Duodenal mucosa (tissue), 2 donors: ENCODE measurements around the gene SORT1.
"Not testable (repeated sequence)": the region's sequence is repeated elsewhere in the genome, so short reads cannot be mapped to it uniquely, and the experiment has no call there.

ENCODE experiments used
- H3K27ac ChIP-seq: one replicate; pipeline ENCODE4 v1.7.0; 2013; ENCODE audit warnings: low read depth, low read length
- H3K27me3 ChIP-seq, 2 donors: one replicate each; pipeline ENCODE4 v1.7.0; 2013; ENCODE audit warnings: low read length in 2 of 2, control low read depth in 1 of 2; ENCODE audit not compliant: insufficient read depth in 2 of 2, control insufficient read depth in 1 of 2
- H3K36me3 ChIP-seq, 2 donors: one replicate each; pipeline ENCODE4 v1.7.0; 2013; ENCODE audit warnings: low read length in 2 of 2, control low read depth in 1 of 2; ENCODE audit not compliant: insufficient read depth in 2 of 2, control insufficient read depth in 1 of 2
- H3K4me1 ChIP-seq, 2 donors: one replicate each; pipeline ENCODE4 v1.7.0; 2013; ENCODE audit warnings: low read length in 2 of 2, control low read depth in 1 of 2; ENCODE audit not compliant: insufficient read depth in 2 of 2, control insufficient read depth in 1 of 2
- H3K4me3 ChIP-seq, 2 donors: one replicate each; pipeline ENCODE4 v1.7.0; 2013; ENCODE audit warnings: low read length in 2 of 2, low read depth in 1 of 2
- H3K9ac ChIP-seq, 2 donors: one replicate each; pipeline ENCODE4 v1.7.0; 2013; ENCODE audit warnings: low read length in 2 of 2, low read depth in 1 of 2
- H3K9me3 ChIP-seq, 2 donors: one replicate each; pipeline ENCODE4 v1.7.0; 2013; ENCODE audit warnings: low read length in 2 of 2, control low read depth in 1 of 2; ENCODE audit not compliant: control insufficient read depth in 1 of 2

Gene SORT1

DNA sequence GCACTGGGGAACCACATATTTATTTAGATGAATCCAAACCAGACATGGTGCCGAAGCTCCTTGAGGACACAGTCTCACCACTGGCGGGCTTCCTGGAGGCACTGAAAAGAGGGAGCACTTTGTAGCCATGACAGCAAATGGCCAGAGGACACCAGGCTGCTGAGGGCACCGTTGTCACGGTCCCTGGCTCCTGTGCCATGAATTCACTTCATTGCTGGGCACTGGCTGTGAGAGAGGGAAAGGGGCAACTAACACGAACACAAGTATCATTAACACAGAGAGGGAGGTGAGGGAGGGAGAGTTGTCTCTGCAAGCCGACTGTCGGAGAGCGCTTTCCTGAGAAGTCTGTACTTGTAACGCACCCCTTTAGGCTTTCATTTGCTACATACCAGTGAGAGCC is 105.4 kb downstream of the SORT1 start:
- H3K9ac ChIP-seq = no peak overlapping the region
- no peak overlapping the region for H3K4me3 ChIP-seq
- H3K27me3 ChIP-seq = no peaks in the 10 kb centered on the region
- no peaks in the 10 kb centered on the region for H3K4me1 ChIP-seq
- H3K27ac ChIP-seq = no peak overlapping the region
- H3K9me3 ChIP-seq = no peaks in the 10 kb centered on the region
- no peaks in the 10 kb centered on the region for H3K36me3 ChIP-seq

DNA sequence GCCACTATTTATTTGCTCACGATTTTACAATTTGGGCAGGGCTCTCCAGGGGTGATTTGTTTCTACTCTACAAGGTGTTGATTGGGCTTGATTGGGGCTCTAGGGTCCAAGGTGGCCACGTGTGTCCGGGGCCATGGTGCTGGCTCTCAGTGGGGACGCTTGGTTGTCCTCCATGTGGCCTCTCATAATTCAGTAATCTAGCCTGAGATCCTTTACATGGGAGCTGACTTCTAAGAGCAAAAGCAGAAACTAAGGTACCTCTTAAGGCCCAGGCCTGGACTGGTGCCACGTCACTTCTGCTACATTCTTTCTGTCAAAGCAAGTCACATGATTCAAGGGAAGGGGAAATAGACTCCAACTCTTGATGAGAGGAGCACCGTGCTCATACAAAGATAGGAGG is 106.7 kb downstream of the SORT1 start:
- H3K4me1 ChIP-seq = no peaks in the 10 kb centered on the region
- H3K36me3 ChIP-seq = no peaks in the 10 kb centered on the region
- no peaks in the 10 kb centered on the region for H3K9me3 ChIP-seq
- H3K4me3 ChIP-seq = no peak overlapping the region
- H3K27me3 ChIP-seq = no peaks in the 10 kb centered on the region
- H3K9ac ChIP-seq = no peak overlapping the region
- H3K27ac ChIP-seq = no peak overlapping the region

DNA sequence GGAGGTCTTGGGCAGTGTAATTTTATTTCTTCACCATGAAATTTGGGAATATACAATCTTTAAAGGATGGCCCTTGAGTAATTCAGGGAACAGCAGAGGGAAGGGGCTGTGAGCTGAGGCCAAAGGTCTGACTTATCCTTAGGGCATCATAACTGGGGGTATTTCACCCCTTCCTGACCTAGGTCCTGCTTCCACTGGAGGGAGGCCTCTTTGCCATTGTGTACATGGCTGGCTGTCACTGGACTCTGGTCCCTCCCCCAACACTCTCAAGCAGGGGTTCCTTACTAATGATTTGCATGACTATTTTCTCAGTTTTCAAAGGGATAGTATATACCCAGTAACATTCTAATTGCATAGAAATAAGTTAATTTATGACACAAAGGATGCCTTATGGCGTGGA is 107.6 kb downstream of the SORT1 start:
- no peaks in the 10 kb centered on the region for H3K27me3 ChIP-seq
- no peak overlapping the region for H3K4me3 ChIP-seq
- H3K4me1 ChIP-seq = no peaks in the 10 kb centered on the region
- no peak overlapping the region for H3K9ac ChIP-seq
- no peaks in the 10 kb centered on the region for H3K9me3 ChIP-seq
- H3K36me3 ChIP-seq = no peaks in the 10 kb centered on the region
- no peak overlapping the region for H3K27ac ChIP-seq

DNA sequence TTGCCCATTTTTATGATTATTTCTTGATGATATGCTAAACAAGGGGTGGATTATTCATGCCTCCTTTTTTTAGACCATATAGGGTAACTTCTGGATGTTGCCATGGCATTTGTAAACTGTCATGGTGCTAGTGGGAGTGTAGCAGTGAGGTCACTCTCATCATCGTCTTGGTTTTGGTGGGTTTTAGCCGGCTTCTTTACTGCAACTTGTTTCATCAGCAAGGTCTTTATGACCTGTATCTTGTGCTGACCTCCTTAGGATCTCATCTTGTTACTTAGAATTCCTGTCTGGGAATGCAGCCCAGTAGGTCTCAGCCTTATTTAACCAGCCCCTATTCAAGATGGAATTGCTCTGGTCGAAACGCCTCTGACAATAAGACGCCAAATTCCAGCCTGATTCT is 111.0 kb downstream of the SORT1 start:
- H3K4me3 ChIP-seq, H3K9ac ChIP-seq, H3K27ac ChIP-seq, H3K27me3 ChIP-seq, H3K36me3 ChIP-seq, H3K9me3 ChIP-seq: not testable (repeated sequence)
- H3K4me1 ChIP-seq = peaks cover 15 to 23% of the 10 kb centered on the region in 2 donors

DNA sequence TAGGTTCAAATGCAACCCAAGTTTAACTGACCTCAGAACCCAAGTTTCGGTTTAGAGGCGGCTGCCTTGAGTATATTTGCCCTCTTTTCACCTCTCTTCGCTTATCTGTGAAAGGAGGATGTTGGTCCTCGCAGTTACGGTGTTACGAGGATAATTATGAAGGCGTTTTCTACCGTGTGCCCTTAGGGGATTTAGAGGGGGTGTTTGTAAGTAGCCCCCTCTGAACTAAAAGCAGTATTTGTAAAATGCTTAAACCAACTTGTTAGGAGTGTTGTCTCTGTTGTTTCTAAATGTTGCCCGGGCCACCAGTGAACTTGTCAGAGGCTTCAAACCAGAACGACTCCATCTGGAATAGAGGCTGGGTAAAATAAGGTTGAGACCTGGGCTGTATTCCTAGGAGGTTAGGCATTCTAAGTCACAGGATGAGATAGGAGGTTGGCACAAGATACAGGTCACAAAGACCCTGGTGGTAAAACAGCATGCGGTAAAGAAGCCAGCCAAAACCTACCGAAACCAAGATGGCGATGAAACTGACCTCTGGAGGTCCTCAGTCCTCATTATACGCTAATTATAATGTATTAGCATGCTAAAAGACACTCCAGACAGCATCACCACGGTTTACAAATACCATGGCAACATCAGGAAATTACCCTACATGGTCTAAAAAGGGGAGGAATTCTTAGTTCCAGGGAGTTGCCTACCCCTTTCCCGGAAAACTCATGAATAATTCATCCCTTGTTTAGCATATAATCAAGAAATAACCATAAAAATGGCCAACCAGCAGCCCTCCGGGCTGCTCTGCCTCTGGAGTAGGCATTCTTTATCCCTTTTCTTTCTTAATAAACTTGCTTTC is 113.7 kb downstream of the SORT1 start:
- Histone ChIP-seq H3K9me3 (no peaks in the 10 kb centered on the region), H3K4me3 (peak overlapping the region; percentile 74 to 97), H3K36me3 (peaks cover 0 to 8% of the 10 kb centered on the region in 2 donors), H3K27ac (peak overlapping the region; percentile 48), H3K9ac (peak overlapping the region; percentile 61 to 77), H3K4me1 (peaks cover 17 to 24% of the 10 kb centered on the region in 2 donors), H3K27me3 (no peaks in the 10 kb centered on the region)

DNA sequence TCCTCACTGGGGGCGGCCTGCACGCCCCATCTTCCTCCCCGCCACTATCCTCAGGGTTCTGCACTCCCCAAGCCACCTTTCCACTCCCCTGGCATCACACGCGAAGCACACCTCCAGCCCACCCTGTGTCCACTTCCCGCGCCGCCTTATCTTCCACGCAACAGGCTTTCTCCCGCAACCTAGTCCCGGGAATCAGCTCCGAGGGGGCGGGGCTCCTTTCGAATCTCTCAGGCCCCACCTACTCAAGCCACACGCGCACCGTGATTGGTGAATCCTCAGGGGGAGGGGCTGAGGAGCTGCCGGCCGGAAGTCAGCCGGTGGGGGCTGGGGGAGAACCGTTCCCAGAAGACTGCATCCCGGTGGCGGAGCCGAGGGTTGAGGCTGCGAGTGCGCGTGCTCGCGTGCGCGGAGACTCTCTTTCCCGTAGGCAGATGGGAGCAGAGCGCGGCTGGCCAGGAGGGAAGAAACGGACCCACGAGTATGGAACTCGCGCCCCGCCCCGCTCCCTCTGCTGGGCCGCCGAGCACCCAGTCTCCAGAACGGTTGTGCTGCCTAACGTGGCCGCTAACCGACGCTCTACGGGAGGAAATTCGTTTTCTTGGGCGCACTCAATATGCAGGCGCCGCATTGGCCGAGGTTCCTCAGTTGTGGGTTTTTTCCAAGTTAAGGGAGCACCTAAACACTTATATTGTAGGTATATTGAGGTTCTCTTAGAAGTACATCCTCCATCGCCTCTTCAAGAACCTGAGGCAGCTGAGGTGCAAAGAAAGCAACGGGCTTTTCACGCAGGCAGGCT is 114.6 kb downstream of the SORT1 start, which contains the start of gene PSRC1:
TSS of gene PSRC1 (minus strand) at position 194 of the 796 bp plus-strand sequence.
- H3K4me1 ChIP-seq = peaks cover 20 to 24% of the 10 kb centered on the region in 2 donors
- H3K36me3 ChIP-seq = peaks cover 0 to 8% of the 10 kb centered on the region in 2 donors
- H3K4me3 ChIP-seq = peak within 1 kb of the TSS; percentile 74 to 97

DNA sequence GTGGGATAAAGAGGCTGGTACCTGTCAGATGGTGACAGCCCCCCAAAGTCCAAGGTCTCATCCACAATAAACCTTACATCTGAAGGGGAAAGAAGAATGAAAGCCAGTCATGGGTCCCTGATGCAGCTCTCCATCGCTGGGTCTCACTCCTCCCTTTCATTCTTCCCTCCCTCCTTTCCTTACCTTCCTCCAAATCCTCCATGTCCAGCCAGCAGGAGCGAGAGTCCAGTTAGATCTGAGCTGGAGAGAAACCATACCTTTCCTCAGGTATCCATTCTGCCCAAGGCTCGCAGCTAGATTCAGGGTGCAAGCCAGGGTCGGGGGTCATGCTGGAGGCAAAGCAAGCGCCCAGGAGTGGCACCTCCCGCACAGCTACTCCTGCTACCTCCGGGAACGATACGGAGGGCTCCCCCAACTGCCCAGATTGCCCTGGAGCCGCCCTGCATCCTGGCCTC is 115.2 kb downstream of the SORT1 start:
- Histone ChIP-seq H3K27me3 (no peaks in the 10 kb centered on the region), H3K36me3 (peaks cover 0 to 8% of the 10 kb centered on the region in 2 donors), H3K9ac (peak overlapping the region; percentile 61 to 86), H3K4me3 (peak overlapping the region; percentile 74 to 97), H3K9me3 (no peaks in the 10 kb centered on the region), H3K27ac (no peak overlapping the region), H3K4me1 (peaks cover 26 to 29% of the 10 kb centered on the region in 2 donors)

More for the DNA sequence above, 114.6 kb downstream of the SORT1 start, which contains the start of gene PSRC1:
- peak within 1 kb of the TSS; percentile 61 to 86 for H3K9ac ChIP-seq
- H3K27ac ChIP-seq = peak within 1 kb of the TSS; percentile 48
- no peaks in the 10 kb centered on the region for H3K27me3 ChIP-seq
- no peaks in the 10 kb centered on the region for H3K9me3 ChIP-seq

DNA sequence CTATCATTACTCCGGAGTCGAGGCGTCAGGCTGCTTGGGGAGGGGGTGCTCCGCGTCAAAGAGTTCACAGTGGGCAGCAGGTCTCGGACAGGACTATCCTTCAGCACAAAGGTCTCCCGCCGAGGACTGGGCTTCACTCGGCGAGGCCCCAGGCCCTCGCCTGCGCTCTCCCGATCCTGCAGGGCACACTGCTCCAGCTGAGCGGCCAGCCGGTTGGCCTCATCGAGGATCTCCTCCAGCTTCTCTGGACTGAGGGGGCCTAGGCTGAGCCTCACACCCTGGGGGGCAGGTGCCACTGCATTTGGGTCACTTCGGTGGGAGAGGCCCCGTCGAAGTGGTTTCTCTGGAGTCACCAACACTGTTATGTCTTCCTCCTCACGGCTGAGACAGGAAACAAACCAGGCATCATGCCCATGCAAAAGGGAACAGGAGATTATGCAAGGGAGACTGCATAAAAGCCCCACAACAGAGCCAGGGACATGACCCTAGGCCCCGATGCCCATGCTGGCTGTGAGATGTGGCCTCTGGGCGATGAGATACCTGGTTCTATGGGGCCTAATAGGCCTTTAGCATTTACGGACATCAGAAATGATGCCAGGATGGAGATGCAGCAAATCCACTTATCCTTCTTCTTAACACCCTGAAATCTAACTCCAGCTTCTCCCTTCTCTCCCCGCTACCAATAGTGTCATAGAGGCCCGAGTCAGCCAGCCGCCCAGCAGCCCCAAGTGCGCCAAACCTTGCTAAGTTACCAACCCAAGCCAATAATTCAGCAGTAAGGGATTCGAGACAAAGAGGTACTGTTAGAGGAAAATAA is 115.8 kb downstream of the SORT1 start:
- peak overlapping the region in 1 of 2 donors; percentile 61 for H3K9ac ChIP-seq
- peaks cover 0 to 8% of the 10 kb centered on the region in 2 donors for H3K36me3 ChIP-seq
- peaks cover 32 to 36% of the 10 kb centered on the region in 2 donors for H3K4me1 ChIP-seq
- no peaks in the 10 kb centered on the region for H3K9me3 ChIP-seq
- H3K4me3 ChIP-seq = peak overlapping the region; percentile 74 to 97
- no peak overlapping the region for H3K27ac ChIP-seq
- no peaks in the 10 kb centered on the region for H3K27me3 ChIP-seq

DNA sequence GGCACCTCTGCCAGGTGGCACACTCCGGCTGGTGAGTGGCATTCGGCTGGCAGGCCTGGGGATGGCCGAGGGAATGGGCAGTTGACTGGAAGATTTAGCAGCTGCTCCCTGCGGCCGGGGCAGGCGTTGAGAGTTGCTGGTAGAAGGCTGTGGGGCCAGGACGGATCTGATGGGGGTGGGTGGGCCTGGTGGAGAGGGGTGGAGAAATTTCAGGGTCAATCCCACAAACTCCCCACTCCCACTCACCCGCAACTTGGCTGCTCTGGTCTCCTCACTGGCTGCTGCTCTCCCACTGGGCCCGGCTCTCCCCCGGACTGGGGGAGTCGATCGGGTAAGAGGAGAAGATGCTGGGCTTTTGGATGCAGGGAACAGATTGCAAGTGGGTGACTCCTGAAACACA is 116.9 kb downstream of the SORT1 start:
- H3K9me3 ChIP-seq = no peaks in the 10 kb centered on the region
- H3K27ac ChIP-seq = no peak overlapping the region
- no peaks in the 10 kb centered on the region for H3K27me3 ChIP-seq
- no peak overlapping the region for H3K9ac ChIP-seq
- no peak overlapping the region for H3K4me3 ChIP-seq
- H3K4me1 ChIP-seq = peaks cover 33 to 38% of the 10 kb centered on the region in 2 donors
- peaks cover 0 to 8% of the 10 kb centered on the region in 2 donors for H3K36me3 ChIP-seq
